ENCODE results near the gene CLEC18B. TPM values are rescaled to one million over a fixed set of nuclear protein-coding genes. Genes with fewer than 3 reads are reported as not detected.
A peak's percentile ranks its signal among the peaks of the same experiment; 100 is the strongest.

The CLEC18B gene
- polyA plus RNA-seq, 1 donor (not counting 4 experiments of a cell fraction or from before 2014, with no cell fraction given): 0.46 TPM

GRCh38 chr16:74450967-74451760 lies 29.9 kb upstream of the CLEC18B start:
- TF ChIP-seq CTCF (optimal IDR thresholded peaks at IDR 0.05 in 1 of 3, IDR thresholded peaks at IDR 0.05 in 1 of 3, conservative IDR thresholded peaks at IDR 0.05 in 1 of 3; ENCODE audit: extremely low read depth in 1 of 3, insufficient read depth in 2 of 3, low read length in 3 of 3) (no peak), EZH2 (IDR thresholded peaks at IDR 0.05; ENCODE audit: low read length) (no peak)
- H3K79me2 ChIP-seq (ENCODE audit: control insufficient read depth, insufficient read depth, low read length): no peaks in the 10 kb centered on the region
- H3K27ac ChIP-seq (ENCODE audit: control insufficient read depth, insufficient read depth, low read length): no peak overlapping the region
- no peak overlapping the region for H3K4me2 ChIP-seq (ENCODE audit: control insufficient read depth, extremely low read depth, insufficient read depth, low read depth, low read length)
- no peak for DNase-seq (ENCODE audit: low read depth, low spot score)
- no peak for FAIRE-seq
- dilution Hi-C loops (cut with MboI; ENCODE audit: extremely low pct_ligation_motif_present, low sequenced_read_pairs): no loop called here
- H3K4me1 ChIP-seq (ENCODE audit: control insufficient read depth, extremely low read depth, insufficient read depth, low read length): peaks cover 54% of the 10 kb centered on the region
- no peak overlapping the region for H3K9ac ChIP-seq (ENCODE audit: control insufficient read depth, extremely low read depth, insufficient read depth, low read length)
- peaks cover 17 to 30% of the 10 kb centered on the region in 2 experiments for H3K36me3 ChIP-seq (ENCODE audit: control insufficient read depth in 2 of 2, extremely low read depth in 1 of 2, insufficient read depth in 2 of 2, low read length in 2 of 2)
- no peak overlapping the region for H3K4me3 ChIP-seq (ENCODE audit: control insufficient read depth in 2 of 3, extremely low read depth in 1 of 3, insufficient read depth in 2 of 3, low read depth in 1 of 3, low read length in 3 of 3)
- H3K9me1 ChIP-seq (ENCODE audit: control insufficient read depth, extremely low read depth, insufficient read depth, low read length): no peaks in the 10 kb centered on the region
- H3K27me3 ChIP-seq (ENCODE audit: control insufficient read depth, extremely low read depth, insufficient read depth, low read length): no peaks in the 10 kb centered on the region
- no peaks in the 10 kb centered on the region for H3K9me3 ChIP-seq (ENCODE audit: control insufficient read depth, low read depth, low read length)
- no peak overlapping the region for H2AFZ ChIP-seq (ENCODE audit: control insufficient read depth, low read length)
- no peaks in the 10 kb centered on the region for H4K20me1 ChIP-seq (ENCODE audit: control insufficient read depth, extremely low read depth, insufficient read depth, low read length)

- H3K4me3 ChIP-seq (ENCODE audit: control insufficient read depth in 2 of 3, extremely low read depth in 1 of 3, insufficient read depth in 2 of 3, low read depth in 1 of 3, low read length in 3 of 3): no peak overlapping the region
- no peaks in the 10 kb centered on the region for H4K20me1 ChIP-seq (ENCODE audit: control insufficient read depth, extremely low read depth, insufficient read depth, low read length)
- peaks cover 17 to 30% of the 10 kb centered on the region in 2 experiments for H3K36me3 ChIP-seq (ENCODE audit: control insufficient read depth in 2 of 2, extremely low read depth in 1 of 2, insufficient read depth in 2 of 2, low read length in 2 of 2)
- no peak overlapping the region for H2AFZ ChIP-seq (ENCODE audit: control insufficient read depth, low read length)
- H3K4me1 ChIP-seq (ENCODE audit: control insufficient read depth, extremely low read depth, insufficient read depth, low read length): peaks cover 45% of the 10 kb centered on the region
- no peaks in the 10 kb centered on the region for H3K79me2 ChIP-seq (ENCODE audit: control insufficient read depth, insufficient read depth, low read length)
- H3K27ac ChIP-seq (ENCODE audit: control insufficient read depth, insufficient read depth, low read length): peak overlapping the region; percentile 92
- H3K9me3 ChIP-seq (ENCODE audit: control insufficient read depth, low read depth, low read length): no peaks in the 10 kb centered on the region
- peak overlapping the region; percentile 67 for H3K9ac ChIP-seq (ENCODE audit: control insufficient read depth, extremely low read depth, insufficient read depth, low read length)
- dilution Hi-C loops (cut with MboI; ENCODE audit: extremely low pct_ligation_motif_present, low sequenced_read_pairs): no loop called here
- DNase-seq (ENCODE audit: low read depth, low spot score) (no peak), FAIRE-seq (no peak)
- no peaks in the 10 kb centered on the region for H3K9me1 ChIP-seq (ENCODE audit: control insufficient read depth, extremely low read depth, insufficient read depth, low read length)
- H3K4me2 ChIP-seq (ENCODE audit: control insufficient read depth, extremely low read depth, insufficient read depth, low read depth, low read length): peak overlapping the region; percentile 80
- no peak for TF ChIP-seq EZH2 (IDR thresholded peaks at IDR 0.05; ENCODE audit: low read length)
- no peak for TF ChIP-seq CTCF (optimal IDR thresholded peaks at IDR 0.05 in 1 of 3, IDR thresholded peaks at IDR 0.05 in 1 of 3, conservative IDR thresholded peaks at IDR 0.05 in 1 of 3; ENCODE audit: extremely low read depth in 1 of 3, insufficient read depth in 2 of 3, low read length in 3 of 3)
- H3K27me3 ChIP-seq (ENCODE audit: control insufficient read depth, extremely low read depth, insufficient read depth, low read length): no peaks in the 10 kb centered on the region
These were observed 29.0 kb upstream of the CLEC18B start for GRCh38 chr16:74450236-74450635.

Measured in keratinocyte (primary cell).